Right kidney (tissue), 1 donor: Measurements from ENCODE around the gene FNDC3B.

ENCODE experiments used
- DNase-seq: peaks from one replicate; pipeline ENCODE4 v3.0.0-alpha.2; 2016

Gene FNDC3B

GRCh38 chr3:172192830-172193415 is 153.5 kb downstream of the FNDC3B start:
- DNase-seq, result no peak

DNA sequence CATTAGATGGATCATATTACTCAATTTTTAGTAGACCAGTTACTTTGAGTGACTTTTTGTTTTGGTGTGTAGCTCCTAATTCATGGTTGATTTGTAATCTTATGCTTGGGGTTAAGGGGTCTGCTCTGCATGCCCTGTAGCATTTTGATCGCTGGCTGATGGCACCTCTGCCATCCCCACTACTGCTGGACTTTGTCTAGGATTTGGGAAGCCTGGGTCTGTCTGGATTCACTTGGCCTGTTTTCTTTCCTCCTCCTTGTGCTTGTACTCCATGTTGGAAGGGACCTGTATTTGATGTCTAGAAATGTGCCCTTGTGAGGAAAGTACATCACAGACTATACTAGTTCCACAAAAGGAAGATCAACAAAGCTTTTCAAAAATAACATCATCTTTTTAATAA is 154.1 kb downstream of the FNDC3B start:
- no peak for DNase-seq

DNA sequence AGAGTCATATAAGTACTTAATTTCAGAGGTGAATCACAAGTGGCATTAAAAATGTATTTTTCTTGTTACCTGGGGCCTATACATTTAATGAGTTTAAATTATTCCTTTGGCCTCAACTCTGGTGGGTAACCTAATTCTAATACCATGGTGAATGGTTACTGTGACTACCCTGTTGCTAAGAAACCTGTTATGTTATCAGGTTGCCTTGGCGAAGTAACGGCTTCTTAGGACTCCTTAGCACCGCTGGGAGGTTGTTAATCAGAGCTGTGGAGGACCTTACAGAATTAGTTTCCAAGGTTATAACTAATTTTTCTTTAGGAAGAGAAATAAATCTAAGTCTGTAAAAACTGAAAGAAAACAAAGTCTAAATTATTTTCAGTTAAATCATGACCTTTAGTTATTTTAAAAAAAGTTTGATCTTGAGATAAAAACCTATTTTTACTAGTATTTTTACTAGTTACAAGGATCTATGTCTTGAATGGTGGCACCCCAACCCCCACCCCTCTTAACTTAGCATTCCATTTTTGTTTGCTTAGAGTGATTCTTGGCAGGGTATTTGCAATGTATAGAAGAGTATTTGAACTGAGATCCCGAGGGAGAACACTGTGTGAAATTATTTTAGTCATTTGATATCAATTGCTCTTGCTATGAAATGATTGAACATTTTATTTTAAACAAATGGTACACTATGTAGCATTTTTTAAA is 155.5 kb downstream of the FNDC3B start:
- DNase-seq, result no peak

GRCh38 chr3:172195407-172195754 is 156.0 kb downstream of the FNDC3B start:
- no peak for DNase-seq

DNA sequence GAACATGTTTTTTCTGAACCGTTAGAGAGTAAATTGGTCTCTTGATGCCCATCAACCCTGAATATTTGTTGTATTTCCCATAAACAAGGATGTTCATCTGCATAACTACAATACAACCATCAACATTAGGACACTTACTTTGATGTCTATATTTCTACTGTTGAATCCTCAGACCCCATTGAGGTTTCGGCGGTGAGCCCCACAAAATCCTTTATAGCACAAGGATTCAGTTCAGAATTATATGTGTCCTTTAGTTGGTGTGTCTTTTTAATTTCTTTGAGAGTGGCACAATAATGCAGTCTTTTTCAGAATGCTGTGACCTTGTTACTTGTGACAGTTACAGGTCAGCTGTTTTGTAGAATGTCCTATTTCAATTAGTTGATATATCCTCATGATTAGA is 158.0 kb downstream of the FNDC3B start:
- DNase-seq, result no peak

DNA sequence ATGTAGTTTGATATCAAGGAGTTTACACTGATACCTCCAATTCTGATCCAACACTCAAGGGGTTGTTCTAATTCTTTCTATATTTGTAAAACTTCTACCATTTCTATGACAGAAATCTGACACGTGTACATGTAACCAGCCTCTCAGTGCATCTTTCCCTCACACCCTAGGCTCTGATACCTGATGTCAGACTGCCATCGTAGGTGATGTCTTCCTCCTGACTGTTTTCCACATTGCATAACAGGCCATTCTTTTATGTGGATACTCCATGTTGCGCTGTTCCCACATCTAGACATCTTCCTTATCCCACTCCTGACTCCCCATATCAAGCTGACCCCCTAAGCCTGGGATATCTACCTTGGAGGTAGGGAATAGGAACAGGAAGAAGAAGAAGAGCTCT is 159.1 kb downstream of the FNDC3B start:
- no peak for DNase-seq

DNA sequence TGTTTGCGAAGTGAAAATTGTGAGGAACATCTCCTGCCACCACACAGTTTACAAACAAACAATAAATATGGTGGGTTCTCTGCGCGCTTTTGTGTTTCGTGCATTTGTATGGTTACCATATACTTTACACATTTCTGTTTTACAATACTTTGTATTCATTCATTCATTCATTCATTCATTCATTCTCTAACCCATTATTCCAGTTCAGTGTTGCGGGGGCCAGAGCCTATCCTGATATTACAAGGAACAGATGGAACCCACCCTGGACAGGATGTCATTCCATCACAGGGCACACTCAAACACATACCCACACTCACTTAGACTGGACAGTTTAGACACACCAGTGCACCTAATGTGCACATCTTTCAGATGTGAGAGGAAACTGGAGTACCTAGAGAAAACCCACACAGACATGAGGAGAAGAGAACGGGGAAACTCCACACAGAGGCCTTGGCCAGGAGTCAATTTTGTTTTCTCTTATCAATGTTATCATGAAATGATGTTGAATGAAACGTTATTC is 160.5 kb downstream of the FNDC3B start:
- DNase-seq, result no peak

GRCh38 chr3:172201136-172201869 is 161.9 kb downstream of the FNDC3B start:
- no peak for DNase-seq

DNA sequence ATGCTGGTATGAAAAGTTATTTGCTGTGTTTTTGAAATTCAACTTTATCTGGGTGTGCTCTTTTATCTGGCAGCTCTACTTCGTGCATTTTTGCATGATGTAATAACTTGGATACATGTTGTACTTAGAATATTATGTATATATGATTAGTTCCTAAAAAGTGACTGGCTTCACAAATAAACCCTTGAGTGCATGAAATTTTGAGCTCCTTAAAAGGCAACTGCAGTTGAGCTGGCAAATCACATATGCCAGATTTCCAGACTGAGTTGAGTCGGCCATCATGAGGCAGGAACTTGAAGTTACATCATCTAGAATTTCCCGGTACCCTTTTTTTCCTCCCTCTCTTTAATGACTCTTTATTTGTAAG is 162.5 kb downstream of the FNDC3B start:
- no peak for DNase-seq

- no peak for DNase-seq
Measured at GRCh38 chr3:172202797-172203196, 163.4 kb downstream of the FNDC3B start.

DNA sequence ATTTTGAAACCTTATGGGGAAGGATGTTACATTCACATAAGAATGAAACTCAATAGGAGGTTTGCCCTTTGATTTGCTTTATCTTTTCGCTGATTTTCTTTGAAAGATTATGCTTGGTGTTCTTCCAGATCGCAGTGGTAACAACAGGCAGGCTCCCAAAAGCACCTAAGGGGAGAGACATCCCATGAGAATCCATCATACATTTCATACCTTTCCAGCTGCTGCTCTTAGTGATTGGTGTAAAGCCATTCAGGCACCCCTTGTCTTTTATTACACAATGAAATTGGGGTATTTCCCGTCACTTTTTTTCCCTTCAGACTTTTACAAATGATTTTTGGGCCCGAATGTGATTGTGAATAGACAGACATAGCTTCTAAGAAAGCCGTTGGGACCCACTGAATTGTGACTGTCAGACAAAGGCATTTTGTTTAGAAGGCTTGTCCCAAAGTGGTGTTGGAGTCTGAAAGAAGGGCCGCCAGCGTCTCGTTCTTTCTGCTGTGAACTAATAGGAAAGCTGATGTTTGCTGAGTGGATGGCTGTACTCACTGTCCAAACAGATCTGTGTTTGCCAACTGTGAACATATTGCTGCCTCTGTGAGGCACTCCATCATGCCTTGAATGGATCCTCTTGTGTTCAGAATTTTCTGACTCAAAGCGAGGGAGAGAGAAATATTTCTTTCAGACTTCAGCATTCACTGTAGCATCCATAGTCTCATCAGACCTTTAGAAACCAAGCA is 164.3 kb downstream of the FNDC3B start:
- DNase-seq, result no peak

DNA sequence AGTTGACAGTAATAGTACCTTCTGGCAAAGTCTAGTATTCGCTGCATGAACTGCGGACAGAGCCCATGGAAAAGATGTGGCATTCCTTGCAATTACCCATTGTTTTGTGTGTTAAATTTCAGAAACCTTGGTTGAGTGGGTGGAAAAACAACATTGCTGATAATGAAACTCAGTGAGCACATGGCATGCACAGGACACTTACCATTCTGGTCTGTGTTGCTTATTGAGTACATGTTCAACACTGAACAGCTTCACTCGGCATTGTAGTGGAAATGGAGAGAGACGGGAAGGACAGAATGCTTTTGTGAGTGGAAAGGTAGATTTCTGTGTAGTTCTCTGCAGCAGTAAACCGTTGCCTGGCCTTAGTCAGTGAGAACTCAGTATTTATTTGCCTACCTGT is 165.3 kb downstream of the FNDC3B start:
- DNase-seq, result no peak

- no peak for DNase-seq
Measured at GRCh38 chr3:172208586-172209332, 169.4 kb downstream of the FNDC3B start.

DNA sequence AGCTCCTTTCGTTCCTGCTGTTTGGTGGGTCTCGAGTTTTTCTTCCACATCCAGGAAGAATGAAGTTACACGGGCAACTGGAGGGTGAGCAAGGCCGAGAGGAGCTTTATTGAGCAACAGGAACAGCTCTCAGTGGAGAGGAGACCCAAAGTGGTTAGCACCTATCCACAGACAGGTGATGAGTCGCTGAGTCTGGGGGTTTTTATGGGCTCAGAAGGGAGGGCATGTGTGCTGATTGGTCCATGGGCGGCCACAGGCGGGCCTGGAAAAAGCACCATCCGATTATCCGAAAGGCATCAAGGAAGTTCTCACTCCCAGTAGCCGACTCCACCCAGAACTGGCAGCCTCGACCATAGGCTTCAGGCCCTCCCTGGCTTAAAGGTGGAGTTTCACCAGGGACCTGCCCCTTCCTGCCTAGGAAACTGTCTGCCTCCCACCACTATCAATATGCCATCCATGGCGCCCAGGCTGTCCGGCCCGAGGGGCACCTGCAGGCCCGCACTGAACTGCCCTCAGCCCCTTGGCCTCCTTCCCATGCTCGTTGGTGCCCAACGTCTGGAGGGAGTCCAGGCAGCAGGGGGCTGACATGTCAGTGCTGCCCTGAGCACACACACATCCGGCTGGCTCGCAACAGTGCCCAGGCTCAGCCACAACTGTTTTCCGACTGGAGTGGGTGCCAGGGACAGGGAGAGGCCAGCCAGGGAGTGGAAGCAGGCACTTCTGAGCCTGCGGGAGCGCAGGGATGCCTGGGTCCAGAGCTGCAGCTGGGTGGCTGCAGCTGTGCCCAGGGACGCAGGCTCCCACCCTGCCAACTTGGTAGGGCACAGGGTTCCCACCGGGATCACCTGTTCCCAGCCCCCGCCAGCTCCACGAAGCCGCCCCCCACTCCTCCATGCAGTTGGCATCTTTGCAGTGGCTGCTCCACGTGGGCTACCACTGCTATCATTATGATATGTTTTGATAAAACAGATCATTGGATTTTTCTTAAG is 170.2 kb downstream of the FNDC3B start:
- DNase-seq, result no peak

DNA sequence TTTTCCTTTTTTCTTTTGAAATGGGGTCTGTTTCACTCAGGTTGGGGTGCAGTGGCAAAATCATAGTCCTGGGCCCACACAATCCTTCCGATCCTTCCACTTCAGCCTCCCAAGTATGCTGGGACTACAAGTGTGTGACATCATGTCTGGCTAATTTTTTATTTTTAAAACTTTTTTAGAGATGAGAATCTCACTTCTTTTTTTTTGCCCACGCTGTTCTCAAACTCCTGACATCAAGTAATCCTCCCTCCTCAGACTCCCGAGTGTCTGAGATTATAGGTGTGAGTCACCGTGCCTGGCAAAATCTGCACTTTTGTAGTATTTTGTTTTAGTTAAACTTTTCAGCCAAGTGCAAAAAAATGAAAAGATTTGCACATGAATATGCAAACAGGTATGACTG is 171.0 kb downstream of the FNDC3B start:
- no peak for DNase-seq

GRCh38 chr3:172211123-172211522 is 171.7 kb downstream of the FNDC3B start:
- DNase-seq, result no peak

GRCh38 chr3:172213200-172213599 is 173.8 kb downstream of the FNDC3B start:
- DNase-seq, result no peak

- no peak for DNase-seq
Measured at GRCh38 chr3:172213904-172214303, 174.5 kb downstream of the FNDC3B start.

DNA sequence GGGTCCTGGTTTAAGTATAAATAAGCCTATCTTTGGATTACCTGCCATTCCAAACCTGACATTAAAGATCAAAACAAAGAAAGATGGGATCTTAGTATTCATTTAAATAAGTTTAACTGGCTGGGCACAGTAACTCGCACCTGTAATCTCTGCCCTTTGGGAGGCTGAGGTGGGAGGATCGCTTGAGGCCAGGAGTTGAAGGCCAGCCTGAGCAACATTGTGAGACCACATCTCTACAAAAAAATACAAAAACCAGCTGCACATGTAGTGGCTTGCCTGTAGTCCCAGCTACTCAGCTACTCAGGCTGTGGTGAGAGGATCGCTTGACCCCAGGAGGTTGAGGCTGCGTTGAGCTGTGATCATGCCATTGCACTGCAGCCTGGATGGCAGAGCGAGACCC is 176.9 kb downstream of the FNDC3B start:
- no peak for DNase-seq

DNA sequence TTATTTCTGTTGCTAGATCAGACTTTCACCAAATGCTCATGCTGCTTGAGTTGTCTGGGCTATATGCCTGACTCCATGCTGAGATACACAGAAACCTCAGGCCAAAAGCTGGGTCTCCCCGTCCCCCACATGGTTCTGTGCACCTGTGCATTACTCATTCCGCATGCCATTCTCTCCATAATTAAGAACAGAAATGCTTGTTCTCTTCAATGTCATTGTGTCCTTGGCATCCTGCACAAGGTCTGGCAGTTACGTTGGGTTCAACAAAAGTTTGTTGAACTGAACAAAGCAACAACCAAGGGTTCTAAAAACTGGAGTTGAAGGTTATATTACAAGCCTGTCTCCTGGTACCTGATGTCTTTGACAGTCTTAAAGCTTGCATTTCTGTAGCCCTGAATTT is 177.5 kb downstream of the FNDC3B start:
- DNase-seq, result no peak

- DNase-seq, result no peak
Measured at GRCh38 chr3:172217877-172218276, 178.5 kb downstream of the FNDC3B start.
